HFF-Myc (cell line): ENCODE measurements around the gene ATAD3C.
"Not testable (repeated sequence)": the region's sequence is repeated elsewhere in the genome, so short reads cannot be mapped to it uniquely, and the experiment has no call there.

ENCODE experiments used
- DNase-seq: peaks from one replicate; pipeline ENCODE4 v3.0.0-alpha.2; 2011; ENCODE audit warnings: low read depth; ENCODE audit errors: extremely low read depth
- H3K4me3 ChIP-seq: replicated peaks from 2 replicates; pipeline ENCODE4 v1.5.1; 2011; ENCODE audit warnings: low read depth, mild to moderate bottlenecking, control low read depth, low read length
- TF ChIP-seq, protein P1 (sequence below): IDR thresholded peaks from 2 replicates; pipeline ENCODE4 v1.5.1; 2012; ENCODE audit warnings: mild to moderate bottlenecking, low read depth, low read length, control low read depth; ENCODE audit errors: missing control alignments

ATAD3C gene

DNA sequence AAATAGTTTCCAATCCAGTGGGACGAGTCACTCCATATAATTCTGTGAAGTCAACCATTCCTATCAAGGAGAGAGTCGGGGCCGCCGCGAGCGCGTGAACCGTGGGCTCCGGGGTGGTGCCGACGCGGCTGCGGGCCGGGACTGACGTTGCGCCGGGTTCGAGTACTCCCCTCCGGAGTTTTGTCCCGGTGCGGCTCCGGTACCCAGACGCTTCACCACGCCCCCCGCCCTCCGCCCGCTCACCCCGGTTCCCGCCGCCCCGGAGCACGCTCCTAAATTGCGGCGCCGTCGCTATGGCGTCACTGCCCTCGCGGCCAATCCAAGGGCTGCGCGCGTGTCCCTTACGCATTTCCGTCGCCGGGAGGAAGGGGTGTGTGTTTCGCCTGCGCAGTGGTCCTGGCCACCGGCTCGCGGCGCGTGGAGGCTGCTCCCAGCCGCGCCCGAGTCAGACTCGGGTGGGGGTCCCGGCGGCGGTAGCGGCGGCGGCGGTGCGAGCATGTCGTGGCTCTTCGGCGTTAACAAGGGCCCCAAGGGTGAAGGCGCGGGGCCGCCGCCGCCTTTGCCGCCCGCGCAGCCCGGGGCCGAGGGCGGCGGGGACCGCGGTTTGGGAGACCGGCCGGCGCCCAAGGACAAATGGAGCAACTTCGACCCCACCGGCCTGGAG is 22.0 kb downstream of the ATAD3C start, which contains the start of gene ATAD3B:
TSS of gene ATAD3B (plus strand) at position 377 of the 664 bp plus-strand sequence. CDS start at position 497, 120 bp downstream.
- TF ChIP-seq, protein P1, sequence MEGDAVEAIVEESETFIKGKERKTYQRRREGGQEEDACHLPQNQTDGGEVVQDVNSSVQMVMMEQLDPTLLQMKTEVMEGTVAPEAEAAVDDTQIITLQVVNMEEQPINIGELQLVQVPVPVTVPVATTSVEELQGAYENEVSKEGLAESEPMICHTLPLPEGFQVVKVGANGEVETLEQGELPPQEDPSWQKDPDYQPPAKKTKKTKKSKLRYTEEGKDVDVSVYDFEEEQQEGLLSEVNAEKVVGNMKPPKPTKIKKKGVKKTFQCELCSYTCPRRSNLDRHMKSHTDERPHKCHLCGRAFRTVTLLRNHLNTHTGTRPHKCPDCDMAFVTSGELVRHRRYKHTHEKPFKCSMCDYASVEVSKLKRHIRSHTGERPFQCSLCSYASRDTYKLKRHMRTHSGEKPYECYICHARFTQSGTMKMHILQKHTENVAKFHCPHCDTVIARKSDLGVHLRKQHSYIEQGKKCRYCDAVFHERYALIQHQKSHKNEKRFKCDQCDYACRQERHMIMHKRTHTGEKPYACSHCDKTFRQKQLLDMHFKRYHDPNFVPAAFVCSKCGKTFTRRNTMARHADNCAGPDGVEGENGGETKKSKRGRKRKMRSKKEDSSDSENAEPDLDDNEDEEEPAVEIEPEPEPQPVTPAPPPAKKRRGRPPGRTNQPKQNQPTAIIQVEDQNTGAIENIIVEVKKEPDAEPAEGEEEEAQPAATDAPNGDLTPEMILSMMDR: no peak
- peak within 1 kb of the TSS; percentile 77 for H3K4me3 ChIP-seq
- DNase-seq: peak; percentile 66

DNA sequence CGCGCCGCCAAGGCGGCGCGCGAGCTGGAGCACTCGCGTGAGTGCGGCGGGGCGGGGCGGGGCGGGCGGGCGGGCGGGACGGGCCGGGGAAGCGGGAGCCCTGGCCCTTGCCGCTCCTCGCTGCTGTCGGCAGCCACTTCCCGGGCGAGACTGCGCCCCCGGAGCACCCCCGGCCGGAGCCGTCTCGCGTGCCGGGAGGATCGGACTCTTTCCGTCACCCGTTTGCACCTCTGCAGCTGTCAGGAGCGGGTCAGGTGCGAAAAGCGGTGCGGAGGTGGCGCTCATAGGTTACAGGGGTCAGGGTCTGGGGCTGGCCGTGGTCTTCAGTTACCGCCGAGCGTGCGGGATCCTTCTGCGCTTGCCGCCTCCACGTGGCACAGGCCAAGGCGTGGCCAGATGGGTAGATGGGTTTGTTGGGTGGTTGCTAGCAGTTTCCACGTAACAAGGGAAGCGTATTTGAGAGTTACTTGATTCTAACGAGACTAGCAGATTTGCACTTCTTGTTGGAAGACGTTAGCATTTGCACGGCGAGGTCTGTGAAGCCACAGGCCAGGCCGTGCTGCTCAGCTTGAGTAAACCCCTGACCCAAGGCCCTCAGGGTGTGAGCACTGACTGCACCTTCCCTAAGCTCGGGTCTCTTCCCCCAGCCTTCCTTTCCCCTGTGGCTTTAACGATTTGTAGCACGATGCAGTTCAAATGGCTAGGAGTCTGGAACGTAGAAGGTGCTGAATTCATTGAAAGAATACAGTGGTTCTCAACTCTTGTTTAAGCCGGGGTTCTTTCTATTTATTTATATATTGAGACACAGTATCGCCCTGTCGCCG is 22.8 kb downstream of the ATAD3C start:
- DNase-seq: not testable (repeated sequence)
- peak overlapping the region; percentile 77 for H3K4me3 ChIP-seq

DNA sequence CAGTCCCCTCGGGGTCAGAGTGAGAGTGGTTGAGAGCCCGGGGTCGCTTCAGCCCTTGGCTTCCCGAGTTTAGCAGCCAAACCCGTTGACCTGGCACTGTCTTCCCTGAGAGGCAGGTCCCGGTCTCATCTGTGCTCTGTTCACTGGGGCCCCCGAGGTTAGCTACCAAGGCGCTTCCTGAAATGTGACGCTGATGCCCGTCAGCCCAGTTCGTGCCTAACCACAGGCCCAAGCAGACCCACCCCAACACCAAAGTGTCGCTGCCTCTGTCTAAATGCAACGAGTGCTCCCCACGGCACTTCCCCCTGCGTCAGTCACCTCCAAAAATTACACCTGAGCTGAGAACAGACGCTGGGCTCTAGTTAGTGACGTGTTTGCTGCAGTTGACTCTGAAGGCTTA is 26.5 kb downstream of the ATAD3C start:
- not testable (repeated sequence) for H3K4me3 ChIP-seq, DNase-seq

DNA sequence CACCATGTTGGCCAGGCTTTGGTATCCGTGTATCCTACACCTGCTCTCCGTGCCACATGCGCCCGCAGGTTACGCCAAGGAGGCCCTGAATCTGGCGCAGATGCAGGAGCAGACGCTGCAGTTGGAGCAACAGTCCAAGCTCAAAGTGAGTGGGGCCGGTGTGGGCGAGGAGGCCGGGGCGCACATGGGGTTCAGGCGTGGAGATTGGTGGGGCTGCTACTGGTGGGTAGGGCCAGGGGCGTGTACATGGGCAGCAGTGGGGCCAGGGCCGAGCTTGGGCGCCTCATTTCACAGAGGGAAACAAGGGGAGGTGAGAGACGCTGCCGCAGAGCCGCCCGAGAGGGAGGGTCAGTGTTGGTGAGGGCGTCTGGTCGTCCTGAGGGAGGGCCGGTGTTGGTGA is 27.7 kb downstream of the ATAD3C start:
- H3K4me3 ChIP-seq: no peak overlapping the region
- TF ChIP-seq, protein P1: no peak
- no peak for DNase-seq

DNA sequence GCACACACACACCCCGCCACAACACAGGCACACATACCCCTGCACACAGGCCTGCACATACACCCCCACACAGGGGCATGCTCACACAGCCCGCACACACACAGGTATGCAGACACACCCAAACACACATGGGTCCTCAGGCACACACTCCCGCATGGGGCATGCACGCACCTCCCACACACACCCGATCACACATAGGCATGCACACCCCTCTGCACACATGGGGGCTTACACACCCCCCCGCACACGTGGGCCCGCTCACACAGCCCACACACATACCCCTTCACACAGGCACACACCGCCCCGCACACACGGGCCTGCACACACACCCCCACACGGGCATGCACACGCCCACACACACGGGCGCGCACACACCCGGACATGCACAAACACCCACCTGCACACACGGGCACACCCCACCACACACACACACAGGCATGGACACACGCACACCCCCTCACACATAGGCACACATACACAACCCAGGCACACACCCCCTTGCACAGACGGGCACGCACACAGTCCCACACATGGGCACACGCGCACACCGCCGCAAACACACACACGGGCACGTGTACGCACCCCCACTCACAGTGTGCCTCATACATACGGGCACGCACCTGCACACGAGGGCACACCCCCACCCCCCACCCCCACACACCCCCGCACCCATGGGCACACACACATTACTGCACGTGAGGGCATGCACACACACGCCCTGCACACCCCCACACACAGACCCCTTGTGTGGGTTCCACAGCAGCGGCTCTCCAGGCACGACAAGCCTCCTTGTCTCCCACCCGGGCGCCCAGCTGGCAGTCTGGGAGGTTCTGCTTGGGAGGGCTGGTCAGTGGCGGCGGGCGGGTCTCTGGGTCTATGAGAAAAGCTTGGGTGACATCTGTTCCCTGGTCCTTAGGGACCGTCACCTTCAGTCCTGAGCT is 30.3 kb downstream of the ATAD3C start:
- TF ChIP-seq, protein P1: no peak
- DNase-seq: no peak
- no peak overlapping the region for H3K4me3 ChIP-seq

DNA sequence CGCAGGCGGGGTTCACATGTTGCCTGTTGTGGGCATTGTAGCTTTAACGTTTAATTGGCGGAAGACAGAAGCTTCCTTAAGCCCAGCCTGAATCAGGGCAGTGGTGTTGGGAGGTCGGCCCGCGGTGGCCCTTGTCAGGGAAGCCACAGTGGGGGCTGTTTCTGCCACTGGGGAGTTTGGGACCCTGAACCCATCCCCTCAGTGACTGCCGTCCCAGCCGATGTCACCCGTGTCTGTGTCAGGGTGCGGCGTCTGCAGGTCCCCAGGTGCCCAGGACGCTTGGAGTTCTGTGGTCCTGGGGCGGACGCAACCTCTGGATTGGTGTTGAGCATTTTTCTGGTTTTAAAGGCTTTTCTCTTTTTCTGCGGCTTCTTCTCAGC is 31.0 kb downstream of the ATAD3C start:
- not testable (repeated sequence) for DNase-seq, H3K4me3 ChIP-seq

DNA sequence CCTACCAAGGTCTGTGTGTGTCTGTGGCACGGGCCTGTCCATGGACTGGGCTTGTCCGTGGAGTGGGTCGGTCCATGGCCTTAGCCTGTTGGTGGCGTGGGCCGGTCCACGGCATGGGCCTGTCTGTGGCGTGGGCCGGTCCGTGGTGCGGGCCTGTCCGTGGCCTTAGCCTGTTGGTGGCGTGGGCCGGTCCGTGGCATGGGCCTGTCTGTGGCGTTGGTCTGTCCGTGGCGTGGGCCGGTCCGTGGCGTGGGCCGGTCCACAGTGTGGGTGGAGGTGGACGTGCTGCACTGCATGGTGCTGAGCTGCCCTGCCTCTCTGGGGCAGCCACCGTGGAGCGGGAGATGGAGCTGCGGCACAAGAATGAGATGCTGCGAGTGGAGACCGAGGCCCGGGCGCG is 32.3 kb downstream of the ATAD3C start:
- H3K4me3 ChIP-seq, DNase-seq: not testable (repeated sequence)

DNA sequence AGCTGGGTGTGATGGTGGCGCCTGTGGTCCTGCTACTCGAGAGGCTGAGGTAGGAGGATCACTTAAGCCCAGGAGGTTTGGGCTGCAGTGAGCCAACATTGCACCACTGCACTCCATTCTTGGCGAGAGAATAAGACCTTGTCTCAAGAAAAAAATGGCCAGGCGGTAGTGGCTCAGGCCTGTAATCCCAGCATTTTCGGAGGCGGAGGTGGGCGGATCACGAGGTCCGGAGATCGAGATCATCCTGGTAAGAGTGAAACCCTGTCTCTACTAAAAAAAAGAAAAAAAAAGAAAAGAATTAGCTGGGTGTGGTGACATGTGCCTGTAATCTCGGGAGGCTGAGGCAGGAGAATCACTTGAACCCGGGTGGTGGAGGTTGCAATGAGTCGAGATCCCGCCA is 33.4 kb downstream of the ATAD3C start:
- DNase-seq: no peak
- TF ChIP-seq, protein P1: no peak
- no peak overlapping the region for H3K4me3 ChIP-seq
